HG03159 (cell line): Measurements from ENCODE around the gene SETD1A.

Experiments
- ATAC-seq: cut with Tn5 transposase; IDR thresholded peaks from one replicate; pipeline ENCODE4 v1.9.1; 2021; ENCODE audit warnings: mild to moderate bottlenecking, moderate library complexity; ENCODE audit not compliant: unreplicated experiment

The SETD1A gene

GRCh38 chr16:30996985-30997724, 39.6 kb downstream of the SETD1A start:
- ATAC-seq: peak; percentile 80

DNA sequence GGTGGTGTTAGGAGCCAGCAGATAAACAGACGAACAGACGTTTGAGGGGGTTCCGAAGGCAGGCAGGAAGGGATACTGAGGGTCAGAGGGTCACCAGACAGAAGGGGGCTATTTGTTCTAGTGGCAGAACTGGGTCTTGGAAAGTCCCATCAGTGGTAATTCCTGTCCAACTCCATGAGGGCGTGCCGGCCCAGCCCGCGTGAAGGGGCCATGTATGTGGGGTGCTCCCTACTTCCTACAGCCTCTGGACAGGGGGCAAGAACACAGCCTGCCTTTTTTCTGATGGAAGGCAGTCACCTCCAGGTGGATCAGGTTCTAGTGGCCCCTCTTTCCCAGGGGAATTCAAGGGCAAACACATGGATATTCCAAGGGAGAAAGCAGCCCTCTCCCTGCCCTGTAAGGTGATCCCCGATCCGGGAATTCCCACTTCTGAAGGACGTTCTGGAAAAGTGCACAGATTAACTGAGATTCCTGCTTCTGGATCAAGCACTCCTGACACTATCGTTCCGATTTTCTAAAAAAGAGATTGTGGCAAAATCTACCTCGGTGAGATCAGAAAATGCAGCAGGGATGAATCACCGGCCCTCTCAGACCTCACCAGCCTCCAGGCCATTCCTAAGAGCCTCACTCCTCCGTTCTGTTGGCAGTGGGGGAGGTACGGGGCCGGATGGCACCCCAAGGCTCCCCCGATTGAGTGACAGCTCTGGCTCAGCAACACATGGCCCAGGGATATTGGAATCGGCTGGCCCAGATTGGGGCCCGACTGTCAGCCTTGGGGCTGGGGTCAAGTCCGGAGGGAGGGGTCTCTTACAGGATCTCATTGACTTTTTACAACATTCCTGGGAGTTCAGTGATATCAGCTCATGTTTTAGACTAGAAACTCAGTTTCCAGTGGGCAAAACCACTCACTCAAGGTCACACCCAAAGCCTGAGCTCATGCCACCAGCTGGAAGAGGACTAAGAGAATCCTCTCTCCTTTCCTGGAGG, 40.5 kb downstream of the SETD1A start:
- ATAC-seq: no peak

DNA sequence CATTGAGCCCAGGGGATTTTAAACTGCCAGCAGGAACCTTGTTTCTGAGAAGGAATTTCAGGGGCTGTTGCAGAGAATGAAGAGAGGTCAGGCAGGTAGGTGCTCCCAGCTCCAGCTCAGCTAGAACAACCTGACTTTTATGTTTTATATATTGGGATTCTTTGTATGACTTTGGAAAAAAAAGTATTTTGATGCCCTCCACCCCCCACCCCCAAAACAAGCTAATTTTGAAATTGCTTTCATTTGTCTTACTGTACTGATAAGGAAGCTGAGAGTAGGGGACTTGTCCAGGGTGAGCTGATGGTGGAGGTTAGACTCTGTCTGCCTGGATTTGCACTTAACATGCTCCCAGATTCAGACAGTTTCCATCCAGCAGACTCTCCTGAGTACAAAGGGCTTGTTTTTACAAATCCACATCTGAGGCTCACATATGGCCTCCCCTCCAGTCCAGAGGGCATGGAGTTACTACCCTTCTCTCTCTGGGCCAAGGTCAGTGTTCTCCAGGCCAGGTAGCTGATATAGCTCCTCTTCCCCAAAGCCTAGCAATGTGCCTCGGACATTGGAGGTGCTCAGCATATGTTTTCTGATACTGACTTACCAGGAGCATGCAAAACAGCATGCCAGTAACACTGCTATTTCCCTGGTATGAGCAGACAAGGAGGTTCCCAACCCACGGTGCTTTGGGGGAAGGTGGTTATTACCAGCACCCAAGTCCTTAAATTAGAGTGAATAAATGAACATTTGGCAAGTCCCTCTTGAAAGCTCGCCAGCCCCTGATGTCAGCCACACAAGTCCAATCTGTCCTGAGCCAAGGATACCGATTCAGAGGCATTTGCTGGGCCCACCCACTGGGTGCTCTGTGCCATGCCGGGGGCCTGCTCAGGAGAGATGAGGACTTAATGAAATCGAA, 41.6 kb downstream of the SETD1A start:
- ATAC-seq: no peak

DNA sequence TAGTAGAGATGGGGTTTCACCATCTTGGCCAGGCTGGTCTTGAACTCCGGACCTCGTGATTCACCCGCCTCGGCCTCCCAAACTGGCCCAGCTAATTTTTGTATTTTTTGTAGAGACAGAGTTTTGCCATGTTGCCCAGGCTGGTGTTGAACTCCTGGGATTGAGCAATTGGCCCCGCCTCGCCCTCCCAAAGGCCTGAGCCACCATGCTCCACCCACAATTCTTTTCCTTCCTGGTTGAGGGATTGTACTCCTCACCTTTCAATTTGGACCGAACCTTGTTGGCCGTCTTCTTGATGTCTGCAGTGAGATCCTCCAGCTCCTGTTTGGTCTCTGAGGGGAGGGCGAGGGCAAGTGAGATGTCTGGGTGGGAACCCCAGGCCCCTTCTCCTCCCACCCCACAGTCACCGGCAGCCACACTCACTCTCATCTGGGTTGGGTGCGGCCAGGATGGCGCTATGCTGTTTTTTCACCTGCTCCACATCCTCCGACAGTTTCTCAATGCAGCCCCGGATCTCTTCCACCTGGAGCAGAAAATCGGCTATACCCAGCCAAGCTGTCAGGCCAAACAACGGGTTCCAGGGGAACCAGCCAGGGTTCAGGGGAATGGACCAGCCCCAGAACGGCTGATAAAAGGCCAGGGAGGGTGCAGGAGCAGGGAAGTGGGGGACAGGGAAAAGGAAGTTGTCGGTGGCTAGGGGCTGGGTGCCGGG, 43.3 kb downstream of the SETD1A start:
- no peak for ATAC-seq

- no peak for ATAC-seq
These were observed 44.1 kb downstream of the SETD1A start for GRCh38 chr16:31001507-31002249.

DNA sequence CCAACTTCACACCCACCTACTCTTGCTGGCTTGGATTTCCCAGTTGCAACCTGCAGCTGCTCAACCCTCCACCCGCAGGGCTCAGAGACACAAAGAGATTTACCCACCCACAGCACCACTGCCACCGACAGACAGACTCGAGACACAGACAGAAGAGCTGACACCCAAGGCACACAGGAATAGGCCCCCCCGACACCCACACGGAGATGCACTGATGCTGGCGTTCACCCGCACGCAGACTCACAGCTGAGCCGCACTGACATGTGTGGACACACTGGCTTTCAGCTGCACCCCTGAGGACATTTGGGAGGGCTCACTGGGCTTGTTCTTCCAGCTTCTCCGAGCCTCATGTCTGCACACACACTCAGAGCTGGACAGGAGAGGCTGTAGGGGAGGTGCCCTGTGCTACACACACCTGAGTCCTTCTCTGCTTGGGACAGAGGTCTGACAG, 44.7 kb downstream of the SETD1A start:
- ATAC-seq: no peak

GRCh38 chr16:31002862-31003341, 45.3 kb downstream of the SETD1A start:
- ATAC-seq: no peak

DNA sequence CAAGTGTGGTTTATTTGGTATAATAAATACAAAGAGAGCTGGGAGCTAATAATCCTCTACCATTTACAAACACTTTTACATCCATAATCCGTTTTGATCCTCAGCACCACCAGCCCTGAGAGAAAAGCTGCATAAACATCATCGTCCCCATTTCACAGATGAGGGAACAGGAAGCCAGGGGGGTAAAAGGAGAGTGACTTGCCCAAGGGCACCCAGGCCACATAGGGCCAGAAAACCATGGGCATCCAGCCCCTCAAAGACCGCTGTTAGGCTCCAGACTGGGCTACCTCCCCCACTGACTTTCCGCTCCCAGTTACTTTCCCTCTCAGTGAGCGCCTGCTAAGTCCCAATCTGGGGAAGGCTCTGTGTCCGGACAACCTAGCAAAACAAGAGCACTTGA, 46.2 kb downstream of the SETD1A start:
- ATAC-seq: no peak

- ATAC-seq: no peak
These were observed 47.1 kb downstream of the SETD1A start for GRCh38 chr16:31004658-31005057.

- no peak for ATAC-seq
These were observed 48.0 kb downstream of the SETD1A start for GRCh38 chr16:31005350-31006085.

DNA sequence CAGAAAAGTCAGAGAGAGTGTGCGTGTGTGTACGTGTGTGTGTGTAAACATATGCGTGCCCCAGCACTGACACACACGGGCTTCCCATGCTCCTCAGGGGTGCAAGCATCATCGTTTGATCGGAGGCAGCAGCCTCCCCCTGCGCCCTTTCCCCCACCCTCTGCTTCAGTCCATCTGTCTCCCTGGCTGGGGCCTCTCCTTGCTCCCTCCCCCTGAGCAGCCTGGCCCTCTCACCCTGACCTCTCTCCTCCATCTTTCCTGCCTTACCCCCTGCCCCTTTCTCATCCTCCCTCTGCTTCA, 48.5 kb downstream of the SETD1A start:
- ATAC-seq: no peak

DNA sequence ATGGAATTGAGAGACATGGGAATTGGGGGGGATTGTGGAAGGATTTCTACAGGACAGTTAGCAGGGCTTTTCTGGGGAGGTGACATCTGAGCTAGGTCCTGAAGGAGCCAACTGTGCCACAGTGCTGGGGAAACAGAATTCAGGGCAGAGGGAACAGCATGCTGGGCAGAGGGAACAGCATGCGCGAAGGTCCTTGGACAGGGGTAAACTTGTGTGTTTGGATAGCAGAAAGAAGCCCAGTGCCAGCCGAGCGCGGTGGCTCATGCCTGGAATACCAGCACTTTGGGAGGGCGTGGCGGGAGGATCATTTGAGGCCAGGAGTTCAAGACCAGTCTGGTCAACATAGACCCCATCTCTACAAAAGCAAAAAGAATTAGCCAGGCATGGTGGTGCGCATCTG, 49.0 kb downstream of the SETD1A start:
- ATAC-seq: no peak

- no peak for ATAC-seq
These were observed 50.1 kb downstream of the SETD1A start for GRCh38 chr16:31007684-31008083.

DNA sequence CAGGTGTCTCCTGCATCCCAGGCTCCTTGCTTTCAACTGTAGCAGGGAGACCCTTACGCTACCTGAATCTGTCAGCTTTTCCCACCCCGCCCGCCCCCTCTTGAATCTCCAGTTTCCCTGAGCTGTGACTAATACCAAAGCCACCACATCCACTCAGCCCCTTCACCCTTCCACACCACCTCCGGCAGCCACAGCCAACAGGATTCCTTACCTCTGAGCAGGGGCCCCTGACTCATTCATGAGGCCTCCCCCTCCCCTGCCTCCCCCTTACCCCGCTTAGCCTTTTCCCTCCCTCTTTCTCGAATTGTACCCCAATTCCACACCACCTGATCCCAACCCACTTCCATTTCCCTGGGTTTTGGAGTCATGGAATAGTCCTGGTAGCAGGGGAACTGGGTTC, 50.6 kb downstream of the SETD1A start:
- no peak for ATAC-seq

DNA sequence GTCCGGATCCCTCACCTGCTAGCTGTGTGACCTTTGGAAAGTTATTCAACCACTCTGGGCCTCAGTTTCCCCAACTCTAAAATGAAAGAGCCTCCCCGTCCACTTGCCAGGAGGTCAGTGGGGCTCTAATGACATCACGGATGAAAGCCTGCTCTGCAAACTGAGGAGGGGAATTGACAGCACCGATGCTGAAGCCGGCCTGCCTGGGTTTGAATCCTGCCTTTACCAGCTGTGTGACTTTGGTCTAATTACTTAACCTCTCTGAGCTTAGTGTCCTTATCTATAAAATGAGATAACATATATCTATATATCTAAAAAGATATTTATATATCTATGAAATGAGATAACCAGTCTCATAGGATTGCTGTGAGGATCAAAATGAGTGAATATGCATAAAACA, 51.0 kb downstream of the SETD1A start:
- ATAC-seq: no peak

GRCh38 chr16:31009120-31009519, 51.6 kb downstream of the SETD1A start:
- ATAC-seq: no peak

DNA sequence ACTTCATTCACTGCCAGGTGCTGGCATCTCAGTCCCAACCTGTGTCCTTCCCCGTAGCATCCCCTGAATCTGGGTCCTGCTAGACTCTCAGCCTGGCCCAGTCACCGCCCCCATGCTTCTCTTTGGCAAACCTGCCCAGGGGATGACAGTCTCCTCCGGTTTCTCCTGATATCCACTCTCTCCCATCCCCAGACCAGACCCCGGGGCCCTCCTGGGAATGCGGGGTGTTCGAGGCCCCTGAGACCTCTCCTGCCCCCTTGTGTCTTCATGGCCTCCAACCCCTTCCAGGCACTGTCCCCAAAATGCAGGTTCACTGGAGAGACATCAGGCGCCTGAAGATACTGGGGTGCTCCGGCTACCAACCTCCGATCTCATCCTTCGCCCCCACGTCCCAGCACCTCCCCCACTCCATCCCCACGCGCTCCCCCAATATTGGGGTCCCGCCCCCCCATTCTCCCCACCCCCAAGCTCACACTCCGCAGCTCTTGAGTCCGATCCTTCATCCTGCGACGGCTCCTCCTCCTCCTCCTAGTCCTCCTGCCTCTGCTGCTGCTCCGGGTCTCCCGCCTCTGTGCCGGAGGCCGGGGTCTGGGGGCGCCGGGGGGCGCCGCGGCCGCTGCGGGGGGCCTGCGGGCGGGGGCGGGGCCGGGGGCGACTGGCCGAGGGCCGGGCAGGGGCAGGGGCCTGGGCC, 52.5 kb downstream of the SETD1A start:
- ATAC-seq: no peak

- no peak for ATAC-seq
These were observed 53.2 kb downstream of the SETD1A start, which contains the start of gene STX1B for GRCh38 chr16:31010585-31011325. STX1B (minus strand) TSS chr16:31010638; CDS start chr16:31010396, 242 bp downstream.
